GM12891 (cell line): ENCODE data around the gene LHX4.

Experiments used
- DNase-seq: peaks from one replicate; pipeline ENCODE4 v3.0.0; 2011; ENCODE audit warnings: low spot score; ENCODE audit not compliant: insufficient read length
- FAIRE-seq: peaks from 2 replicates; lab custom pipeline; 2011; peaks lifted over from hg19 to GRCh38; lab: Jason Lieb, UNC
- PAX5 ChIP-seq: IDR thresholded peaks from 2 replicates; pipeline ENCODE4 v1.6.1; 2011; ENCODE audit warnings: low read length, moderate library complexity, mild to moderate bottlenecking; ENCODE audit not compliant: insufficient read depth, severe bottlenecking
- POLR2A ChIP-seq: IDR thresholded peaks from 2 replicates; pipeline ENCODE4 v1.6.1; 2011; ENCODE audit warnings: low read depth, low read length, control low read depth
- POLR2AphosphoS5 ChIP-seq: IDR thresholded peaks from 2 replicates; pipeline ENCODE4 v1.6.1; 2011; ENCODE audit warnings: low read depth, low read length, control low read depth
- POU2F2 ChIP-seq: IDR thresholded peaks from 2 replicates; pipeline ENCODE4 v1.6.1; 2011; ENCODE audit warnings: low read depth, mild to moderate bottlenecking, control low read depth, low read length, moderate library complexity
- SPI1 ChIP-seq: IDR thresholded peaks from 2 replicates; pipeline ENCODE4 v1.6.1; 2011; ENCODE audit warnings: low read depth, low read length, control low read depth
- TAF1 ChIP-seq: IDR thresholded peaks from 2 replicates; pipeline ENCODE4 v1.6.1; 2011; ENCODE audit warnings: low read depth, low read length, control low read depth

Gene LHX4

GRCh38 chr1:180261030-180261429 lies 31.0 kb downstream of the LHX4 start:
- FAIRE-seq (no peak), DNase-seq (no peak)
- TF ChIP-seq POLR2A = no peak
- no peak for TF ChIP-seq PAX5
- no peak for TF ChIP-seq POLR2AphosphoS5
- no peak for TF ChIP-seq POU2F2
- TF ChIP-seq TAF1 = no peak
- no peak for TF ChIP-seq SPI1

DNA sequence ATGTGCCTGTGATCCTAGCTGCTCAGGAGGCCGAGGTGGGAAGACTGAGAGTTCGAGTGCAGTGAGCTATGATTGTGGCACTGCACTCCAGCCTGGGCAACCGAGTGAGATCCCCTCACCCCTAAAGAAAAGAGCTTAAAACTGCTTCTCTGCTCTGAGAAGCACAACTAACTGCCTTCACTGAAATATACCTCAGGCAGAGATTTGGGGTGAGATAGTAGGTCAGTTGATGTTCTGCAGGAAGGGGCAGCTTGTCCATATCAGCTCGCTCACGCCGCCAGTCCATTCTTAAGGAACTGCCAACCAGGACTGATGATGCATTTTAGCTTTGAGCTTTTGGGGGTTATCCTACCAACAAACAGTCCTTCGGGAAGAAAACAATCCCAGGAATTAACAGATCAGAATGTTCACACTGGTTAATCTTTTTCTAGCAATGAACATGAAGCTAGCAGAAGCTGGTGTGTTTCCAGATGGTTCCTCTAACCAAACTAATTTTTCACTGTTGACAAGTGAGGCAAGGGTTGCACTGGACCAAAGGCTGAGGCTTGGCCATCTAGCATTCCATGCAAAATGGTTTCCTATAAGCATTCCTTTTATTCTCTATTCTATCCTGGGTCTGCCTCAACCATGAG lies 31.6 kb downstream of the LHX4 start:
- FAIRE-seq (no peak), DNase-seq (no peak)
- TF ChIP-seq PAX5 (no peak), POLR2A (no peak), POU2F2 (no peak), SPI1 (no peak), POLR2AphosphoS5 (no peak), TAF1 (no peak)

DNA sequence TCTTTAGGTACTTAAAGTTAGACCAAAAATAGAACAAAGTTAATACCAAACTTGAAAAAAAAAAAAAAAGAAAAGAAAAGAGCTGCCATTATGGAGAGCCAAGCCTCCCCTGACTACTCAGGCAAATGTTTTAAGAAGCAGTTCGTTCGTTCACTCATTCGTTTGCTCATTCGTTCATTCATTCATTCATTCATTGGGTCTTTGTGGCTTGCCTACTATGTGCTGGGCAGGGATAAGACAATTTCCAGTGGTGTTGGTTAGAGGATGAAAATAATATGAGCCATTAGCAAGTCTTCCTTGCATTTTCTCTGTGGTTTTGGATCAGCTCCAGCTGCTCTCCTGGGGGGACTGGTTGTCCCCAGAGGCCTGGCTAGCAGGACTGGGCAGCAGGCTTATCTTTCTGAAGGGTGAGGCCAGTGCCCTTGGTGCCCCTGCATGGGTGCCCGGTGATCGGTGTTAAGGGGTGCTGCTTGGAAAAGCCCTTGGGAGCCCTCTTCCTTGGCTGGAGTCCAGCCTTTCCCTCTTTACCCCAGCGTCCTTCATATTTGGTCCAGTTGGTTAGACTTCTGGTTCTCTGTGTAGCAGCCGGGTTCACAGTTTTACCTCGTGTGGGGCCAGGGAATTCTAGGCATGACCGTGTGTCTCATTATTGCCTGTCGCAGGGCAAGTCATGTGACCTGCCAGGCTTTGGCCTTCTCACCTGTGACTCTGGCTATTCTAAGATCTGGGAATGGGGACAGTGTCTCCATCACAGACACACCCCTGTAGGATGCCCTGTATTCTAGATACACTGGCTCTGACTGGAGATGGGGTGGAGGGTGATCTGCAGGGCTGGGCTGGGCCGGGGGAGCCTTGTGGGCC lies 32.8 kb downstream of the LHX4 start:
- FAIRE-seq = no peak
- TF ChIP-seq POLR2AphosphoS5 (no peak), SPI1 (no peak), TAF1 (no peak), PAX5 (no peak)
- DNase-seq = no peak

DNA sequence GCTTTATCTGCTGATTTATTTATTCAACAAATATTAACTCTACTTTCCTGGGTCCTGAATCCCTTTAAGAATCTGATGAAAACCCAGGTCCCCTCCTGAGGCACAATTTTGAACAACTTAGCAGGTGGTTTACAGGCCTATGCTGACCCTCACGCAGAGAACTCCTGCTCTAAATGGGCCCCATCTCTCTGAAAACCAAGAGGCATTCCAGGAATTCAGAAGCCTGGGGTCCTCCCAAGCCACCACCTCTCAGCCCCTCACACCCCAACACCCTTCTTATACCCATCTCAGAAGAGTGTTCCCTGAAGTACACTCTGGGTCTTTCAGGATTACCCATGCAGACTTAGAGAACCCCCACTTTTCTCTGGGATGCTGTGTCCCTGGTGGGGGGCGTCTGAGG lies 34.5 kb downstream of the LHX4 start:
- FAIRE-seq = no peak
- DNase-seq = no peak
- TF ChIP-seq POU2F2 = no peak
- no peak for TF ChIP-seq SPI1
- no peak for TF ChIP-seq POLR2AphosphoS5
- TF ChIP-seq POLR2A = no peak
- TF ChIP-seq PAX5 = no peak
- no peak for TF ChIP-seq TAF1

- DNase-seq (no peak), FAIRE-seq (no peak)
- TF ChIP-seq POU2F2 = no peak
- TF ChIP-seq POLR2AphosphoS5 = no peak
- TF ChIP-seq POLR2A = no peak
- no peak for TF ChIP-seq SPI1
- TF ChIP-seq TAF1 = no peak
- TF ChIP-seq PAX5 = no peak
These were observed 35.1 kb downstream of the LHX4 start for GRCh38 chr1:180265201-180265600.

- DNase-seq (no peak), FAIRE-seq (no peak)
- no peak for TF ChIP-seq POLR2AphosphoS5
- no peak for TF ChIP-seq PAX5
- TF ChIP-seq TAF1 = no peak
- no peak for TF ChIP-seq POU2F2
- TF ChIP-seq POLR2A = no peak
- TF ChIP-seq SPI1 = no peak
These were observed 35.8 kb downstream of the LHX4 start for GRCh38 chr1:180265871-180266270.

DNA sequence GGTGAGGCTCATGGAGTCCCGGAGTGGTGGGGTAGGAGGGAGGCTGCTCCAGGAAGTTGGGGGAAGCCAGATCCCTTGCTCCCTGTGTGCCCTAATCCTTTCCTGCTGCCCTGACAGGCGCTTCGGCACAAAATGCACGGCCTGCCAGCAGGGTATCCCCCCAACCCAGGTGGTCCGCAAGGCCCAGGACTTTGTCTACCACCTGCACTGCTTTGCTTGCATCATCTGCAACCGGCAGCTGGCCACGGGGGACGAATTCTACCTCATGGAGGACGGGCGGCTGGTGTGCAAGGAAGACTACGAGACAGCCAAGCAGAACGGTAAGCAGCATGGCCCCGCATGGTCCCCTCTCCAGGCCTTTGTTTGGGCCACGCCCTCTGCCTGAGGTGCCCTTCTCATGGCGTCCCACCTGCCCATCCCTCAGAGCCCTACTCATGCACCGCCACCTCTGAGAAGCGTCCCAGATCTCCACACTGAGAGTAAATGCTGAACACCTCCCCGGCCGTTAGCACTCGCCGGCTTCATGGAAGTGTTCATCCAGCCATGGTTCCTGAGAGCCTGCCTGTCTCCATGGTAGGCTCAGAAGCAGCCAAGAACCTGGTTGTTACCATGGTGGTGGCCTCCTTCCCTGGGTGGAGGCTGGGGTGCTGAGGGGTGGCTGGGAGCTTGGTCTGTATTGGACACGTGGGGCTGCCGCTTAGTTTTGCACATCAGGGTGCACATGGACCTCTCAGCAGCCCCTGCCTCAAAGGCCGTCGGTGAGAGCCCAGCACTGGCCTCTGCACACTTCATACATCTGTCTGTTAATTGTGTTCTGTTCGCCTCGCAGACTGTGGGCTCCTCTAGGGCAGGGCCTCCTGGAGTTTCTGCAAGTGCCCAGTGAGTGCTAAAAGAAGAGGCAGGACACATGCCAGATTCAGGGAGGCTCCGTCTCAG lies 36.5 kb downstream of the LHX4 start:
- DNase-seq (no peak), FAIRE-seq (no peak)
- TF ChIP-seq TAF1 (no peak), POLR2AphosphoS5 (0 out of 2 replicates have a peak, but pooled peaks have one; percentile 13)

DNA sequence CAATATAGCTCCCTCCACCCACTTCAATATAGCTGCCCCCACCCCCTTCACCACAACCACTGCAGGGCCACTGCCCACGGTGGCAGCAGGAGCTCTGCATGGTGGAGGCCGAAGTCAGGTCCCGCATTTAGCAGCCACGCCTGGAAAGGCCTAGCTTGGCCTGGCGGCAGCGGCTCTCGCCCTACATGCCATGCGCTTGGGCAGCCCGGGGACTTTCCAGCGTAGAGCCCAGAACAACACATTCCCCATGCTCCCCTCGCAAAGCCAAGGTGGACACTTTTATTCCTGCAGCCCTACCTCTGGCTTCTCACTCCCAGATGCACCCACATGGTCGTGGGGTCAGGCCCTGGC lies 37.1 kb downstream of the LHX4 start:
- no peak for FAIRE-seq

GRCh38 chr1:180267761-180268555 lies 37.9 kb downstream of the LHX4 start:
- TF ChIP-seq POLR2A (no peak), TAF1 (no peak), PAX5 (no peak)
- no peak for DNase-seq
- FAIRE-seq = no peak

More for the DNA sequence above, 37.1 kb downstream of the LHX4 start:
- DNase-seq = no peak
- TF ChIP-seq POLR2A = no peak
- TF ChIP-seq TAF1 = no peak
